ENCODE measurements around the gene SNX20.

The SNX20 gene

GRCh38 chr16:50657241-50657640 is 23.9 kb downstream of the SNX20 start:
- TF ChIP-seq POLR2AphosphoS5 (IDR thresholded peaks at IDR 0.05; ENCODE audit: low read depth, low read length) (no peak), REST (IDR thresholded peaks at IDR 0.05; ENCODE audit: insufficient read depth in 1 of 2, low read depth in 2 of 2, low read length in 2 of 2) (no peak), TAF1 (IDR thresholded peaks at IDR 0.05; ENCODE audit: borderline replicate concordance, insufficient read depth, low read length) (no peak), SIN3A (IDR thresholded peaks at IDR 0.05; ENCODE audit: borderline replicate concordance, insufficient read depth, low read length) (no peak), FOXP2 (optimal IDR thresholded peaks at IDR 0.05; ENCODE audit: borderline replicate concordance, extremely low read depth, extremely low read length, insufficient read depth) (no peak)

GRCh38 chr16:50655558-50656055 is 25.5 kb downstream of the SNX20 start:
- TF ChIP-seq TAF1 (IDR thresholded peaks at IDR 0.05; ENCODE audit: borderline replicate concordance, insufficient read depth, low read length) = no peak

- TF ChIP-seq REST (IDR thresholded peaks at IDR 0.05; ENCODE audit: insufficient read depth in 1 of 2, low read depth in 2 of 2, low read length in 2 of 2) = no peak
- TF ChIP-seq SIN3A (IDR thresholded peaks at IDR 0.05; ENCODE audit: borderline replicate concordance, insufficient read depth, low read length) = no peak
- TF ChIP-seq POLR2AphosphoS5 (IDR thresholded peaks at IDR 0.05; ENCODE audit: low read depth, low read length) = no peak
- no peak for TF ChIP-seq TAF1 (IDR thresholded peaks at IDR 0.05; ENCODE audit: borderline replicate concordance, insufficient read depth, low read length)
- TF ChIP-seq FOXP2 (optimal IDR thresholded peaks at IDR 0.05; ENCODE audit: borderline replicate concordance, extremely low read depth, extremely low read length, insufficient read depth) = no peak
These were observed 27.2 kb downstream of the SNX20 start for GRCh38 chr16:50653633-50654519.

GRCh38 chr16:50652836-50653425 is 28.2 kb downstream of the SNX20 start:
- TF ChIP-seq TAF1 (IDR thresholded peaks at IDR 0.05; ENCODE audit: borderline replicate concordance, insufficient read depth, low read length) (no peak), REST (IDR thresholded peaks at IDR 0.05; ENCODE audit: insufficient read depth in 1 of 2, low read depth in 2 of 2, low read length in 2 of 2) (no peak), SIN3A (IDR thresholded peaks at IDR 0.05; ENCODE audit: borderline replicate concordance, insufficient read depth, low read length) (no peak), POLR2AphosphoS5 (IDR thresholded peaks at IDR 0.05; ENCODE audit: low read depth, low read length) (no peak), FOXP2 (optimal IDR thresholded peaks at IDR 0.05; ENCODE audit: borderline replicate concordance, extremely low read depth, extremely low read length, insufficient read depth) (no peak)

GRCh38 chr16:50651835-50652438 is 29.2 kb downstream of the SNX20 start:
- no peak for TF ChIP-seq FOXP2 (optimal IDR thresholded peaks at IDR 0.05; ENCODE audit: borderline replicate concordance, extremely low read depth, extremely low read length, insufficient read depth)
- TF ChIP-seq TAF1 (IDR thresholded peaks at IDR 0.05; ENCODE audit: borderline replicate concordance, insufficient read depth, low read length) = no peak
- no peak for TF ChIP-seq SIN3A (IDR thresholded peaks at IDR 0.05; ENCODE audit: borderline replicate concordance, insufficient read depth, low read length)
- TF ChIP-seq REST (IDR thresholded peaks at IDR 0.05; ENCODE audit: insufficient read depth in 1 of 2, low read depth in 2 of 2, low read length in 2 of 2) = no peak
- no peak for TF ChIP-seq POLR2AphosphoS5 (IDR thresholded peaks at IDR 0.05; ENCODE audit: low read depth, low read length)

Data from PFSK-1 (cell line).